ENCODE results near the gene SYTL3.

DNA sequence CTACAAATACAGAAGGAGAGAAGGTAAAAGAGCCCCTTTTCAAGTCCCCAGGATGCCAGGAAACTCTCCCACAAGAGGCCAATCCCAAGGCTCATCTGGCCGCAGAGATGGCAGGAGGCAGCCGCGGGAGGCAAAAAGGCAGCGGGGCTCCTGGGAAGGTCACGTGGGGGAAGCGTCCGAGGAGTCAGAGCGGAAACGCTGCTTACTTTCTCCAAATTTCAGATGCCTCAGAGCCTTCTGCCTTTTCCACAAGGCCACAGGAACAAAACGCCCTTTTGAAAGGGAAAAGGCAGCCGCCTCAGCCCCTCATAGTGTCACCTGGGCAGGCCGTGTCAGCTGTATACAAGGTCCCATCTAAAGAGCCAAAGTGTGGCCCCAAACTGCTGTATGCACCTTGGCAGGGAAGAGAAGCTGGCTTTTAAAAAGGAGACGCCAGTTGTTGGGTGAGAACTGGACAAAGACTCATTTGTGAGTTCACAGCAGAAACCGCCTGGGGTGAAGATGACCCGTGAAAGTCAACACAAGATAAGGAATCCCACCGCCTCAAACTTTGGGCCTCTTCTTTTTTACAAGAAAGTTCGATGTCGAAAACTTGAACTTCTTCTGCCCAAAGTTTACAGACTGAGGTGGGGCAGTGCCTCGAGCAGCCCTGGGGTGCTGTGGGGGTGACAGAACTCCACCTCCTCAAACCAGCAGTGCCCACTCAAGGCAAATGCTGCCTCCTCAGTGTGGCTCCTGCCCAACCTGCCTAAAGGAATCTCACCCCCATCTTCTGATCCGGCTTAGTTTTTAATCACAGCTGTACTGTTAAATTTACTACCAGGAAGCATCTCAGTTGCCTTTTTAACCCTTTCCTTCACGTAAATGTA lies 124.0 kb downstream of the SYTL3 start:
- peak in 2 of 3 donors; percentile 4 to 5 for TF ChIP-seq POLR2AphosphoS5 (IDR thresholded peaks at IDR 0.05)
- no peak for TF ChIP-seq POLR2A (IDR thresholded peaks at IDR 0.05)
